NT2/D1 (cell line): ENCODE measurements around the gene RIN3.

ENCODE experiments used
- SUZ12 ChIP-seq: IDR thresholded peaks from 2 replicates; pipeline ENCODE4 v1.6.1; 2011; ENCODE audit not compliant: insufficient read length, insufficient read depth; ENCODE audit errors: extremely low read depth
- YY1 ChIP-seq: IDR thresholded peaks from 2 replicates; pipeline ENCODE4 v1.6.1; 2011; ENCODE audit not compliant: insufficient read length, insufficient read depth
- ZNF274 ChIP-seq: IDR thresholded peaks from 2 replicates; pipeline ENCODE4 v1.6.1; 2011; ENCODE audit warnings: mild to moderate bottlenecking, low read depth, low read length

DNA sequence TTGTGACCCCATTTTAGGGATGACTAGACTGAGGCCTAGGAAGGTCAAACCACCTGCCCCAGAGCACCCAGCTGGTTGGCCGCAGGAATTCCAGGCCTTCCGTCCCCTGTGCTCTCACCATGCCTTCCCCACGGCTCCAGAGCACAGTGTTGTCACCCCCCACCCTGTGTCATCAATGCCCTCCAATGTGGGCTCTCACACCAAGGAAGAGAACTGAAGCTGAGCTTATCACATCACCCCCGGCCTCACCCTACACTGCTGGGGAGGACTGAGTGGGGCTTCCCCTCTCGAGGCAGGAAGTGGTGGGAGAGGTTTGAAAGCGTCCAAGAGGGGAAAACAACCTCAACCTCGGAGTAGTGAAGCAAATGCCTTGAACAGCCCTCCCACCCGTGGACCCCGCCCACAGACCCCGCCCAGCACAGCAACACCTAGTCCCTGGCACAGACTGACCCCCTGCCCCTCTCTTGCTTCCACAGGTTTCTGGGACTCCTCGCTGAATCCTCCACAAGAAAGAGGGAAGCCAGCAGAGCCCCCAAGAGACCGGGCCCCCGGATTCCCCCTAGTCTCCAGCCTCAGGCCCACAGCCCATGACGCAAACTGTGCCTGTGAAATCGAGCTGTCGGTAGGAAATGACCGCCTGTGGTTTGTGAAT is 137.7 kb downstream of the RIN3 start:
- no peak for TF ChIP-seq ZNF274
- TF ChIP-seq YY1, result no peak
- TF ChIP-seq SUZ12, result no peak
